DOHH2 (cell line): ENCODE measurements around the gene ZBBX.

ENCODE experiments used
- H3F3A ChIP-seq: fragments of 200-600 bp; sonication (generic), shearing (Covaris generic); 2 replicates; pipeline ENCODE4 v1.6.0; 2016; ENCODE audit warnings: antibody characterized with exemption, mild to moderate bottlenecking; ENCODE audit not compliant: control insufficient read depth, insufficient read depth
- H3K27ac ChIP-seq: fragments of 200-600 bp; sonication (generic); 2 replicates; pipeline ENCODE4 v1.5.1; 2014; ENCODE audit warnings: low read depth, mild to moderate bottlenecking, low read length, moderate library complexity
- H3K27me3 ChIP-seq: fragments of 200-600 bp; sonication (generic); 2 replicates; pipeline ENCODE4 v1.6.1; 2014; ENCODE audit warnings: mild to moderate bottlenecking, low read length, mixed read lengths; ENCODE audit not compliant: control insufficient read depth
- H3K36me3 ChIP-seq: fragments of 200-600 bp; sonication (generic); 2 replicates; pipeline ENCODE4 v1.6.1; 2014; ENCODE audit warnings: mild to moderate bottlenecking, low read length, moderate library complexity, mixed read lengths; ENCODE audit not compliant: control insufficient read depth
- H3K4me1 ChIP-seq: fragments of 200-600 bp; sonication (generic); 2 replicates; pipeline ENCODE4 v1.6.1; 2014; ENCODE audit warnings: mild to moderate bottlenecking, low read length, mixed read lengths; ENCODE audit not compliant: control insufficient read depth
- H3K4me2 ChIP-seq: fragments of 200-600 bp; sonication (generic); 2 replicates; pipeline ENCODE4 v1.6.0; 2014; ENCODE audit warnings: mild to moderate bottlenecking, low read length, moderate library complexity
- H3K4me3 ChIP-seq: fragments of 200-600 bp; sonication (generic); 2 replicates; pipeline ENCODE4 v1.5.1; 2014; ENCODE audit warnings: mild to moderate bottlenecking, low read length, mixed read lengths
- H3K79me2 ChIP-seq: fragments of 200-600 bp; sonication (generic); 2 replicates; pipeline ENCODE4 v1.6.1; 2014; ENCODE audit warnings: mild to moderate bottlenecking, low read length, mixed read lengths; ENCODE audit not compliant: control insufficient read depth
- H3K9me2 ChIP-seq: fragments of 200-600 bp; sonication (generic); replicated peaks from 2 replicates; pipeline ENCODE4 v1.6.1; 2014; ENCODE audit warnings: mild to moderate bottlenecking, low read length, mixed read lengths; ENCODE audit not compliant: control insufficient read depth
- H3K9me3 ChIP-seq: fragments of 200-600 bp; sonication (generic); 2 replicates; pipeline ENCODE4 v1.6.1; 2014; ENCODE audit warnings: antibody characterized with exemption, low read length, mixed read lengths; ENCODE audit not compliant: control insufficient read depth, insufficient read depth
- H4K20me1 ChIP-seq: fragments of 200-600 bp; sonication (generic); 2 replicates; pipeline ENCODE4 v1.6.0; 2014; ENCODE audit warnings: low read depth, mild to moderate bottlenecking, antibody characterized with exemption, low read length, moderate library complexity; ENCODE audit not compliant: control insufficient read depth, insufficient read depth
- EZH2phosphoT487 ChIP-seq: fragments of 200-600 bp; sonication (generic); IDR thresholded peaks from 2 replicates; pipeline ENCODE4 v1.6.1; 2017; ENCODE audit warnings: borderline replicate concordance, mild to moderate bottlenecking, antibody characterized with exemption, low read length, moderate library complexity, mixed read lengths
- TF ChIP-seq, protein P1 (sequence below): fragments of 200-600 bp; sonication (generic); IDR thresholded peaks from one replicate; pipeline ENCODE4 v1.5.1; 2014; ENCODE audit warnings: antibody characterized with exemption, mild to moderate bottlenecking, low read depth, low read length; ENCODE audit not compliant: poor library complexity, severe bottlenecking

Gene ZBBX

DNA sequence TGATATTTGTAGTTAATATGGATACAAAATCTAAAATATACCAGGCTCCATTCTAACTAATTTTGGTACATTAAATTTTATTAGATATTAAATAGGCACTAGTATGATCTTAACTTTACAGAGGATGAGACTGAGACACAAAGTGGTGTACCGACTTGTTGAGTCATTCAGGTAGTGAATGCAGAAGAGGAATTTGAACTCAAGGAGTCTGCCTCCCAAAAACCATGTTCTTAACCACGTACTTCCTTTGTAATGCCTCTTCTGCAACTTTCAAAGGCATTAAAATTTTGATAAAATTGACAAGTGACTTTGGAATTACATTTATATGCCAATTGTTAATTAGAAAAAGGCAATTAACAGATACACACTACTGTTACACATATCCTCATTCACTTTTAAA is 61.8 kb downstream of the ZBBX start:
- Histone ChIP-seq H3K27ac (no peak overlapping the region), H3K9me3 (no peaks in the 10 kb centered on the region), H3K79me2 (no peaks in the 10 kb centered on the region), H3K27me3 (no peaks in the 10 kb centered on the region), H3K4me1 (no peaks in the 10 kb centered on the region), H3K4me3 (no peak overlapping the region), H3K36me3 (no peaks in the 10 kb centered on the region), H3K9me2 (no peaks in the 10 kb centered on the region), H3F3A (no peaks in the 10 kb centered on the region), H4K20me1 (no peaks in the 10 kb centered on the region), H3K4me2 (no peak overlapping the region)
- TF ChIP-seq, protein P1, sequence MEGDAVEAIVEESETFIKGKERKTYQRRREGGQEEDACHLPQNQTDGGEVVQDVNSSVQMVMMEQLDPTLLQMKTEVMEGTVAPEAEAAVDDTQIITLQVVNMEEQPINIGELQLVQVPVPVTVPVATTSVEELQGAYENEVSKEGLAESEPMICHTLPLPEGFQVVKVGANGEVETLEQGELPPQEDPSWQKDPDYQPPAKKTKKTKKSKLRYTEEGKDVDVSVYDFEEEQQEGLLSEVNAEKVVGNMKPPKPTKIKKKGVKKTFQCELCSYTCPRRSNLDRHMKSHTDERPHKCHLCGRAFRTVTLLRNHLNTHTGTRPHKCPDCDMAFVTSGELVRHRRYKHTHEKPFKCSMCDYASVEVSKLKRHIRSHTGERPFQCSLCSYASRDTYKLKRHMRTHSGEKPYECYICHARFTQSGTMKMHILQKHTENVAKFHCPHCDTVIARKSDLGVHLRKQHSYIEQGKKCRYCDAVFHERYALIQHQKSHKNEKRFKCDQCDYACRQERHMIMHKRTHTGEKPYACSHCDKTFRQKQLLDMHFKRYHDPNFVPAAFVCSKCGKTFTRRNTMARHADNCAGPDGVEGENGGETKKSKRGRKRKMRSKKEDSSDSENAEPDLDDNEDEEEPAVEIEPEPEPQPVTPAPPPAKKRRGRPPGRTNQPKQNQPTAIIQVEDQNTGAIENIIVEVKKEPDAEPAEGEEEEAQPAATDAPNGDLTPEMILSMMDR: no peak
- no peak for TF ChIP-seq EZH2phosphoT487

DNA sequence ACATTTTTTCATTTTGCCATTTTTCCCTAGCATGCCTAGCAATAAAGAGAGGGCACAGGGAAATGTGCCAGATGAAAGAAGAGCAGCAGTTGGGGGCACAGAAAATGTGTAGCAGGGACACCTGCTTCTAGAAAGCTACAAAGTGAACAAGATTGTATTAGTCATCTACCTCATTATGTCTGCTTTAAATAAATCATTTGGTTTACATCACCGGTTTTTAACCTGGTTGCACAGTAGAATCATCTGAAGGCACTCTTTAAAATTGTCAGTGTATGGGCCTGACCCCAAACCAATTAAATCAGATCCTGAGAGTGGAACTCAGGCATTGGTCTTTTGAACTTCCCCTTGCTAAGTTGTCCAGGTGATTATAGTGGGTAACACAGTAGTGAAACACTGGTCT is 73.8 kb downstream of the ZBBX start:
- H3K27ac ChIP-seq: no peak overlapping the region
- TF ChIP-seq EZH2phosphoT487: no peak
- TF ChIP-seq, protein P1: no peak

DNA sequence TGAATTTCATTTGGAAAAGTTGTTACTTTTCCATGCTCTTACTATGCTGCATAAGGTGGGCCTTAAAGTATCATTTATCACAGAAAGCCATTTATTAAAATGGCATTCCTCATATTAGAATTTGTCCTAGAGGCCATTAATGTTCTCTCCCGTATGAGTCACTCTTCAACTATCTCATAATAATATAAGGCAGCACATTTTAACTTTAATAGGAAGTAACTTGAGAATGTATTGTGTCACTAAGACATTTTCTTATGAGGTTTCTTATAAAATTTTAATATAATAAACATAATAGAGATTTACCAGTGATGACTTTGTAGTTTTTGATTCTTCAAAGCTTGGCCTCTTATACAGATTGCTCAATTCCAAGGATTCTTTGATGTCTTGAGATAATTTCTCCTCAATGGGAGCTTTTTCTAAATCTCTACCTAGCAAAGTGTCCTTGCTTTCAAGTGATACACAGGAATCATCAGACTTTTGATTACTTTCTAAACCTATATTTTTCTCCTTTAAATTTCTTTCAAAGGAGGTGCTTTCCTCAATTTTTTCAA is 74.7 kb downstream of the ZBBX start:
- H3K27me3 ChIP-seq: no peaks in the 10 kb centered on the region
- no peaks in the 10 kb centered on the region for H3K4me1 ChIP-seq
- no peaks in the 10 kb centered on the region for H4K20me1 ChIP-seq
- TF ChIP-seq, protein P1: no peak
- TF ChIP-seq EZH2phosphoT487: no peak
- no peak overlapping the region for H3K4me3 ChIP-seq
- H3K9me3 ChIP-seq: no peaks in the 10 kb centered on the region
- no peaks in the 10 kb centered on the region for H3K36me3 ChIP-seq
- no peaks in the 10 kb centered on the region for H3K9me2 ChIP-seq
- H3K4me2 ChIP-seq: no peak overlapping the region
- no peaks in the 10 kb centered on the region for H3K79me2 ChIP-seq
- H3F3A ChIP-seq: no peaks in the 10 kb centered on the region
- no peak overlapping the region for H3K27ac ChIP-seq

More for the DNA sequence above, 73.8 kb downstream of the ZBBX start:
- no peaks in the 10 kb centered on the region for H3K9me2 ChIP-seq
- H3K27me3 ChIP-seq: no peaks in the 10 kb centered on the region
- H3K9me3 ChIP-seq: no peaks in the 10 kb centered on the region
- no peak overlapping the region for H3K4me3 ChIP-seq
- no peaks in the 10 kb centered on the region for H3K36me3 ChIP-seq
- H3F3A ChIP-seq: no peaks in the 10 kb centered on the region
- H4K20me1 ChIP-seq: no peaks in the 10 kb centered on the region
- no peak overlapping the region for H3K4me2 ChIP-seq
- no peaks in the 10 kb centered on the region for H3K4me1 ChIP-seq
- no peaks in the 10 kb centered on the region for H3K79me2 ChIP-seq

DNA sequence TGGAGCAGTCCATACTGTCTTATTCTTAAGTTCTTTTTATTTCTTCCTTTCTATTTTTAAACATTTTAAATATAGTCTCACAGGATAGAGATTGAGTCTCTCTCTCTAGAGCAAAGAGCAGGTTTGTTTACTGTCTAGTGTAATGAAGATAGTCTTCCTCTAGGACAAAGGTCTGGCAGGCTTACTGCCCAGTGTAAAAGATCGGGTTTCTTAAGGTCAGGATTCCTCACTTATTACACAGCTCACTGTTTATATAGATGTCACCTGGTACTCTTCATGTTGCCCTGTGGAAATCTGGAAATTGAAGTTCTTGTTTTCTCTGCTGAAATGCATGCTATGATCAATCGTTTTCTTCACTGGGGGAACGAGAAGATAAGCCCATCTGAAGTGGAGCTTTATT is 76.0 kb downstream of the ZBBX start:
- Histone ChIP-seq H3K27me3 (no peaks in the 10 kb centered on the region), H3F3A (no peaks in the 10 kb centered on the region), H3K27ac (no peak overlapping the region), H3K4me1 (no peaks in the 10 kb centered on the region), H3K9me2 (no peaks in the 10 kb centered on the region), H3K36me3 (no peaks in the 10 kb centered on the region), H3K4me2 (no peak overlapping the region), H4K20me1 (no peaks in the 10 kb centered on the region), H3K4me3 (no peak overlapping the region), H3K79me2 (no peaks in the 10 kb centered on the region), H3K9me3 (no peaks in the 10 kb centered on the region)
- TF ChIP-seq EZH2phosphoT487: no peak
- TF ChIP-seq, protein P1: no peak
